HG02943 (cell line): ENCODE measurements around the gene IGFBP7.

Source experiments
- ATAC-seq: cut with Tn5 transposase; IDR thresholded peaks from one replicate; pipeline ENCODE4 v1.9.1; 2021; ENCODE audit warnings: mild to moderate bottlenecking, low read depth, moderate library complexity; ENCODE audit not compliant: unreplicated experiment

IGFBP7 gene

GRCh38 chr4:57109847-57110639, at the start of gene IGFBP7:
TSS of gene IGFBP7 (minus strand) at chr4:57110385. CDS start at chr4:57110351, 34 bp downstream.
- no peak for ATAC-seq

- ATAC-seq, result no peak
Measured at GRCh38 chr4:57159866-57160265, 49.7 kb upstream of the IGFBP7 start.

- ATAC-seq, result no peak
Measured at GRCh38 chr4:57158762-57159161, 48.6 kb upstream of the IGFBP7 start.

GRCh38 chr4:57158221-57158620, 48.0 kb upstream of the IGFBP7 start:
- no peak for ATAC-seq

- ATAC-seq, result no peak
Measured at GRCh38 chr4:57157596-57158137, 47.5 kb upstream of the IGFBP7 start.

- no peak for ATAC-seq
Measured at GRCh38 chr4:57156242-57156990, 46.2 kb upstream of the IGFBP7 start.

GRCh38 chr4:57154926-57155325, 44.7 kb upstream of the IGFBP7 start:
- no peak for ATAC-seq

GRCh38 chr4:57154191-57154590, 44.0 kb upstream of the IGFBP7 start:
- no peak for ATAC-seq

- ATAC-seq, result no peak
Measured at GRCh38 chr4:57153207-57153606, 43.0 kb upstream of the IGFBP7 start.

- ATAC-seq, result no peak
Measured at GRCh38 chr4:57151481-57151880, 41.3 kb upstream of the IGFBP7 start.

GRCh38 chr4:57149833-57150232, 39.6 kb upstream of the IGFBP7 start:
- no peak for ATAC-seq

- no peak for ATAC-seq
Measured at GRCh38 chr4:57148831-57149505, 38.8 kb upstream of the IGFBP7 start.

- ATAC-seq, result no peak
Measured at GRCh38 chr4:57148177-57148576, 38.0 kb upstream of the IGFBP7 start.

- no peak for ATAC-seq
Measured at GRCh38 chr4:57147335-57148060, 37.3 kb upstream of the IGFBP7 start.

GRCh38 chr4:57146444-57146843, 36.3 kb upstream of the IGFBP7 start:
- ATAC-seq, result no peak

GRCh38 chr4:57144466-57144865, 34.3 kb upstream of the IGFBP7 start:
- no peak for ATAC-seq

- ATAC-seq, result no peak
Measured at GRCh38 chr4:57139783-57140182, 29.6 kb upstream of the IGFBP7 start.

- ATAC-seq, result no peak
Measured at GRCh38 chr4:57137261-57137660, 27.1 kb upstream of the IGFBP7 start.

GRCh38 chr4:57136281-57136680, 26.1 kb upstream of the IGFBP7 start:
- no peak for ATAC-seq

- ATAC-seq, result no peak
Measured at GRCh38 chr4:57132743-57133137, 22.6 kb upstream of the IGFBP7 start.
